ENCODE data around the gene TSHZ3. TPM values are rescaled to one million over a fixed set of nuclear protein-coding genes. Genes with fewer than 3 reads are reported as not detected.

TSHZ3 gene
- total RNA-seq, 2 donors from 2014 or later = 1.3 to 5.1 TPM

DNA sequence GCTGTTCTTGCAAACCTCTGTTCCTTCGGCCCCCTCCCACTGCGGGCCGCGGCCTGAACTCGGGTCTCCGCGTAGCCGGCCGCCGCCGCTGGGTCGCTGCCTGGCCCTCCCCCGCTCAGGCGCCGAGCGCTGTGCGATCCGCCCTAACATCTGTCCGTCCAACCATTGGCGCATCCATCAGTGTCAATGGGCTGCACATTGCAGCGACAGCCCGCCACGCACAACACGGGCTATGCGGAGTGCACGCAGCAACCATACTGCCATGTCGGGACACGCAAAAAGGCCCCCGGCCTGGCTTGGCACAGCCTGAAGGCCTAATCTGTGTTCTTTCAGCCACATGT lies 2.6 kb upstream of the TSHZ3 start:
- Histone ChIP-seq H3K27ac (peak overlapping the region; percentile 53), H3K4me3 (peak overlapping the region; percentile 41), H3K9me3 (no peaks in the 10 kb centered on the region), H3K9ac (ENCODE audit: low read depth in 2 of 2, low read length in 2 of 2) (peak overlapping the region in 1 of 2 donors; percentile 53), H3K36me3 (no peaks in the 10 kb centered on the region), H3K4me1 (no peaks in the 10 kb centered on the region), H3K27me3 (peaks cover 79% of the 10 kb centered on the region)
- intact Hi-C loops (cut with DNase I) = loop anchor here (10.0 kb wide), 2 partner anchors 307 to 567 kb away; no protein-coding TSS in a partner anchor
- TF ChIP-seq, protein P1, sequence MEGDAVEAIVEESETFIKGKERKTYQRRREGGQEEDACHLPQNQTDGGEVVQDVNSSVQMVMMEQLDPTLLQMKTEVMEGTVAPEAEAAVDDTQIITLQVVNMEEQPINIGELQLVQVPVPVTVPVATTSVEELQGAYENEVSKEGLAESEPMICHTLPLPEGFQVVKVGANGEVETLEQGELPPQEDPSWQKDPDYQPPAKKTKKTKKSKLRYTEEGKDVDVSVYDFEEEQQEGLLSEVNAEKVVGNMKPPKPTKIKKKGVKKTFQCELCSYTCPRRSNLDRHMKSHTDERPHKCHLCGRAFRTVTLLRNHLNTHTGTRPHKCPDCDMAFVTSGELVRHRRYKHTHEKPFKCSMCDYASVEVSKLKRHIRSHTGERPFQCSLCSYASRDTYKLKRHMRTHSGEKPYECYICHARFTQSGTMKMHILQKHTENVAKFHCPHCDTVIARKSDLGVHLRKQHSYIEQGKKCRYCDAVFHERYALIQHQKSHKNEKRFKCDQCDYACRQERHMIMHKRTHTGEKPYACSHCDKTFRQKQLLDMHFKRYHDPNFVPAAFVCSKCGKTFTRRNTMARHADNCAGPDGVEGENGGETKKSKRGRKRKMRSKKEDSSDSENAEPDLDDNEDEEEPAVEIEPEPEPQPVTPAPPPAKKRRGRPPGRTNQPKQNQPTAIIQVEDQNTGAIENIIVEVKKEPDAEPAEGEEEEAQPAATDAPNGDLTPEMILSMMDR (IDR thresholded peaks at IDR 0.05) = no peak
- DNase-seq = no peak

GRCh38 chr19:31351056-31351854 lies 2.0 kb upstream of the TSHZ3 start:
- no peaks in the 10 kb centered on the region for H3K36me3 ChIP-seq
- intact Hi-C loops (cut with DNase I) = loop anchor here (10.0 kb wide), 2 partner anchors 306 to 566 kb away; no protein-coding TSS in a partner anchor
- peaks cover 74% of the 10 kb centered on the region for H3K27me3 ChIP-seq
- no peaks in the 10 kb centered on the region for H3K9me3 ChIP-seq
- peak overlapping the region; percentile 41 for H3K4me3 ChIP-seq
- no peak for DNase-seq
- no peaks in the 10 kb centered on the region for H3K4me1 ChIP-seq
- H3K27ac ChIP-seq = peak overlapping the region; percentile 53
- peak overlapping the region; percentile 34 to 53 for H3K9ac ChIP-seq (ENCODE audit: low read depth in 2 of 2, low read length in 2 of 2)
- TF ChIP-seq, protein P1 (IDR thresholded peaks at IDR 0.05) = no peak

GRCh38 chr19:31350693-31351055 lies 1.4 kb upstream of the TSHZ3 start:
- Histone ChIP-seq H3K36me3 (no peaks in the 10 kb centered on the region), H3K4me1 (no peaks in the 10 kb centered on the region), H3K9ac (ENCODE audit: low read depth in 2 of 2, low read length in 2 of 2) (peak overlapping the region; percentile 34 to 76), H3K9me3 (no peaks in the 10 kb centered on the region), H3K4me3 (peak overlapping the region; percentile 67), H3K27me3 (peaks cover 68% of the 10 kb centered on the region), H3K27ac (peak overlapping the region; percentile 67)
- DNase-seq = no peak
- TF ChIP-seq, protein P1 (IDR thresholded peaks at IDR 0.05) = no peak
- intact Hi-C loops (cut with DNase I) = loop anchor here (10.0 kb wide), 2 partner anchors 306 to 566 kb away; no protein-coding TSS in a partner anchor

GRCh38 chr19:31350033-31350692 lies 927 bp upstream of the TSHZ3 start:
- H3K9ac ChIP-seq (ENCODE audit: low read depth in 2 of 2, low read length in 2 of 2) = peak overlapping the region in 1 of 2 donors; percentile 76
- TF ChIP-seq, protein P1 (IDR thresholded peaks at IDR 0.05) = no peak
- H3K27ac ChIP-seq = peak overlapping the region; percentile 67

GRCh38 chr19:31348481-31349159 lies 616 bp downstream of the TSHZ3 start:
- Histone ChIP-seq H3K4me1 (no peaks in the 10 kb centered on the region), H3K27ac (peak overlapping the region; percentile 79), H3K9me3 (no peaks in the 10 kb centered on the region), H3K27me3 (peaks cover 47% of the 10 kb centered on the region), H3K4me3 (peak overlapping the region; percentile 67), H3K36me3 (no peaks in the 10 kb centered on the region), H3K9ac (ENCODE audit: low read depth in 2 of 2, low read length in 2 of 2) (peak overlapping the region; percentile 20 to 46)
- TF ChIP-seq, protein P1 (IDR thresholded peaks at IDR 0.05) = no peak
- DNase-seq = no peak
- intact Hi-C loops (cut with DNase I) = no loop called here

More at GRCh38 chr19:31350033-31350692, 927 bp upstream of the TSHZ3 start:
- Histone ChIP-seq H3K27me3 (peaks cover 63% of the 10 kb centered on the region), H3K4me3 (peak overlapping the region; percentile 67), H3K36me3 (no peaks in the 10 kb centered on the region), H3K4me1 (no peaks in the 10 kb centered on the region), H3K9me3 (no peaks in the 10 kb centered on the region)
- no peak for DNase-seq
- intact Hi-C loops (cut with DNase I) = loop anchor here (10.0 kb wide), 2 partner anchors 305 to 565 kb away; no protein-coding TSS in a partner anchor
